Astrocyte (in vitro differentiated cells and primary cell): Measurements from ENCODE around the gene AGBL5. TPM values are rescaled to one million over a fixed set of nuclear protein-coding genes. Genes with fewer than 3 reads are reported as not detected.

Experiments used
- DNase-seq: peaks from one replicate; pipeline ENCODE4 v3.0.0-alpha.2; 2010; ENCODE audit warnings: low read depth
- FAIRE-seq: peaks from 2 replicates; lab custom pipeline; 2011; peaks lifted over from hg19 to GRCh38; lab: Jason Lieb, UNC
- H2AFZ ChIP-seq: 2 replicates; pipeline ENCODE4 v1.6.0; 2012; ENCODE audit warnings: low read depth, low read length, inconsistent platforms
- H3K27ac ChIP-seq: 2 replicates; pipeline ENCODE4 v1.5.1; 2011; ENCODE audit warnings: low read depth, low read length, inconsistent platforms
- H3K27me3 ChIP-seq: 2 replicates; pipeline ENCODE4 v1.6.0; 2011; ENCODE audit warnings: low read length, inconsistent platforms; ENCODE audit not compliant: insufficient read depth
- H3K36me3 ChIP-seq: 2 replicates; pipeline ENCODE4 v1.5.1; 2011; ENCODE audit warnings: low read length, inconsistent platforms; ENCODE audit not compliant: insufficient read depth
- H3K4me1 ChIP-seq: 2 replicates; pipeline ENCODE4 v1.5.1; 2011; ENCODE audit warnings: low read length, inconsistent platforms; ENCODE audit not compliant: insufficient read depth
- H3K4me2 ChIP-seq: 2 replicates; pipeline ENCODE4 v1.6.0; 2012; ENCODE audit warnings: low read length, inconsistent platforms
- H3K4me3 ChIP-seq: 2 replicates; pipeline ENCODE4 v1.5.1; 2011; ENCODE audit warnings: low read depth, mild to moderate bottlenecking, low read length, inconsistent platforms; ENCODE audit not compliant: insufficient read depth
- H3K79me2 ChIP-seq: 2 replicates; pipeline ENCODE4 v1.6.0; 2012; ENCODE audit warnings: mild to moderate bottlenecking, low read length, inconsistent platforms; ENCODE audit not compliant: insufficient read depth
- H3K9ac ChIP-seq: 2 replicates; pipeline ENCODE4 v1.6.0; 2012; ENCODE audit warnings: mild to moderate bottlenecking, low read length, inconsistent platforms
- H3K9me3 ChIP-seq: 2 replicates; pipeline ENCODE4 v1.5.1; 2012; ENCODE audit warnings: low read depth, mild to moderate bottlenecking, low read length, inconsistent platforms; ENCODE audit not compliant: insufficient read depth
- H4K20me1 ChIP-seq: 2 replicates; pipeline ENCODE4 v1.6.0; 2012; ENCODE audit warnings: low read length, inconsistent platforms; ENCODE audit not compliant: insufficient read depth
- H3K27ac Mint-ChIP-seq: one replicate; pipeline ENCODE4 v1.8.0; 2021; ENCODE audit warnings: mild to moderate bottlenecking, mixed read lengths; ENCODE audit not compliant: unreplicated experiment
- H3K27me3 Mint-ChIP-seq: one replicate; pipeline ENCODE4 v1.8.0; 2021; ENCODE audit warnings: low read depth, mixed read lengths; ENCODE audit not compliant: unreplicated experiment
- H3K36me3 Mint-ChIP-seq: one replicate; pipeline ENCODE4 v1.8.0; 2021; ENCODE audit warnings: low read depth, mixed read lengths; ENCODE audit not compliant: unreplicated experiment
- H3K4me1 Mint-ChIP-seq: one replicate; pipeline ENCODE4 v1.8.0; 2021; ENCODE audit warnings: low read depth, mixed read lengths; ENCODE audit not compliant: unreplicated experiment
- H3K4me3 Mint-ChIP-seq: one replicate; pipeline ENCODE4 v1.8.0; 2021; ENCODE audit warnings: mild to moderate bottlenecking, moderate library complexity, mixed read lengths; ENCODE audit not compliant: unreplicated experiment
- H3K9me3 Mint-ChIP-seq: one replicate; pipeline ENCODE4 v1.8.0; 2021; ENCODE audit warnings: mild to moderate bottlenecking, mixed read lengths; ENCODE audit not compliant: unreplicated experiment
- CTCF ChIP-seq: IDR thresholded peaks from 2 replicates; pipeline ENCODE4 v1.5.1; 2011; ENCODE audit warnings: low read depth, mild to moderate bottlenecking, inconsistent platforms, low read length, moderate library complexity; ENCODE audit not compliant: insufficient read depth
- EZH2 ChIP-seq: IDR thresholded peaks from 2 replicates; pipeline ENCODE4 v1.6.1; 2012; ENCODE audit warnings: mild to moderate bottlenecking, low read length, inconsistent platforms; ENCODE audit not compliant: insufficient read depth
- total RNA-seq: library from RNA; stranded (reverse); gene quantifications from 2 replicates; pipeline ENCODE4 v1.2.1, GENCODE V29; 2021

Gene AGBL5
- total RNA-seq, 1 donor from 2014 or later, result 20.7 TPM

GRCh38 chr2:27094353-27094984 lies 43.0 kb downstream of the AGBL5 start:
- Histone ChIP-seq H3K27me3 (no peaks in the 10 kb centered on the region), H3K4me3 (no peak overlapping the region), H3K36me3 (no peaks in the 10 kb centered on the region), H3K79me2 (no peaks in the 10 kb centered on the region), H3K9ac (no peak overlapping the region), H3K4me2 (no peak overlapping the region), H3K27ac (no peak overlapping the region), H4K20me1 (no peaks in the 10 kb centered on the region), H3K4me1 (no peaks in the 10 kb centered on the region), H3K9me3 (no peaks in the 10 kb centered on the region), H2AFZ (no peak overlapping the region)
- H3K36me3 Mint-ChIP-seq, result no peaks in the 10 kb centered on the region
- H3K27ac Mint-ChIP-seq, result no peak overlapping the region
- H3K9me3 Mint-ChIP-seq, result peaks cover 2% of the 10 kb centered on the region
- no peak for TF ChIP-seq EZH2
- TF ChIP-seq CTCF, result no peak
- H3K4me1 Mint-ChIP-seq, result no peaks in the 10 kb centered on the region
- no peak overlapping the region for H3K4me3 Mint-ChIP-seq
- FAIRE-seq (no peak), DNase-seq (no peak)
- H3K27me3 Mint-ChIP-seq, result peaks cover 11% of the 10 kb centered on the region

- Histone ChIP-seq H3K36me3 (no peaks in the 10 kb centered on the region), H3K4me3 (no peak overlapping the region), H3K27ac (no peak overlapping the region), H3K4me1 (no peaks in the 10 kb centered on the region), H3K9me3 (no peaks in the 10 kb centered on the region), H3K27me3 (no peaks in the 10 kb centered on the region), H2AFZ (no peak overlapping the region), H4K20me1 (no peaks in the 10 kb centered on the region), H3K9ac (no peak overlapping the region), H3K79me2 (no peaks in the 10 kb centered on the region), H3K4me2 (no peak overlapping the region)
- Mint-ChIP-seq H3K4me1 (no peaks in the 10 kb centered on the region), H3K27ac (peak overlapping the region; percentile 4), H3K36me3 (no peaks in the 10 kb centered on the region), H3K4me3 (no peak overlapping the region), H3K9me3 (peaks cover 2% of the 10 kb centered on the region), H3K27me3 (peaks cover 12% of the 10 kb centered on the region)
- no peak for TF ChIP-seq EZH2
- TF ChIP-seq CTCF, result no peak
- no peak for FAIRE-seq
- DNase-seq, result no peak
Measured at GRCh38 chr2:27095427-27095744, 43.9 kb downstream of the AGBL5 start.
